A549 (cell line): ENCODE results near the gene DLGAP1.

ENCODE experiments used
- CHD2 ChIP-seq: fragments of 150-350 bp; IDR thresholded peaks from 2 replicates; pipeline ENCODE4 v1.6.1; 2014; ENCODE audit warnings: low read length; ENCODE audit not compliant: partially characterized antibody
- EP300 ChIP-seq, 2 experiments: fragments of >200 bp; sonication (Bioruptor Twin); formaldehyde crosslinking; IDR thresholded peaks; 2 replicates in 1 of 2; 3 replicates in 1 of 2; pipeline ENCODE4 v1.6.1; 2016 to 2017
- HOXA7 ChIP-seq: fragments of 250-450 bp; sonication (Bioruptor Pico); IDR thresholded peaks from 2 replicates; pipeline ENCODE4 v1.5.0; 2020; ENCODE audit warnings: mild to moderate bottlenecking, moderate library complexity
- KDM1A ChIP-seq: fragments of 200-600 bp; sonication (generic); IDR thresholded peaks from 2 replicates; pipeline ENCODE4 v1.6.1; 2016; ENCODE audit warnings: low read depth, mild to moderate bottlenecking
- NFE2L2 ChIP-seq: fragments of 150-350 bp; conservative IDR thresholded peaks from 2 replicates; pipeline ENCODE4 v1.6.1; 2014; ENCODE audit warnings: low read length
- POLR2A ChIP-seq: IDR thresholded peaks from 2 replicates; pipeline ENCODE4 v1.6.1; 2012; ENCODE audit warnings: mild to moderate bottlenecking, low read length

- TF ChIP-seq KDM1A (no peak), EP300 (IDR thresholded peaks at IDR 0.05) (no peak), CHD2 (no peak), POLR2A (no peak), NFE2L2 (no peak), HOXA7 (CRISPR knock-in tag) (no peak)
These were observed 775.9 kb downstream of the DLGAP1 start for GRCh38 chr18:3679241-3679640.
